HG03280 (cell line): ENCODE results near the gene TMEM175.

Source experiments
- ATAC-seq: cut with Tn5 transposase; IDR thresholded peaks from one replicate; pipeline ENCODE4 v1.9.1; 2021; ENCODE audit warnings: mild to moderate bottlenecking, moderate library complexity; ENCODE audit not compliant: unreplicated experiment

Gene TMEM175

DNA sequence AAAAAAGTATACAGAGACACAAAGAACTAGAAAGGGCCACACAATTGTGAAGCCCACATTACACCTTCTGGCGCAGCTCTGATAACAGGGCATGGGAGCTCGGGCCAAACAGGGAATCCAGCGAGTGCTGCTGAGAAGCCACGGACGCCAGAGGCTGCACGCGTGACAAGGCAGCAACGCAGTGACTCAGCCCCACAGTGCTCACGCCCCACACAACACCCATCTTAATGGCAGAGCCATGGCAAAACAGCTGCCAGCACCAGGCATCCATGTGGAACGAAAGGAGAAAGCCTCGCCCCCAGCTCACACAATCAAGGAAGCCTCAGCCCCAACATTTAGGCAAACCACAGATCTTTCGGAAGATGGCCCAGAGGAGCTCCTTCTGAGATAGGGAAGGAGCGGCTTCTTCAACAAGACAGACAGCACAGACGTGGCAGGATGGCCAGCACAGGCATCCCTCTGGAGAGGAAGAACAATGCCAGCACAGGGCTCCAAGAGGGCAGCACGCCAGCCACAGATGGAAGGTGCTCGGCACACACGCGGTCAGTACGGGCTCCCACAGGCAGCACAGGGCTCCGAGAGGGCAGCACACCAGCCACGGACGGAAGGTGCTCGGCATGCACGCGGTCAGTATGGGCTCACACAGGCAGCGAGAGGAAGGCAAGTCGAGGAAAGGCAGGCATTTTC is 33.2 kb upstream of the TMEM175 start:
- no peak for ATAC-seq

DNA sequence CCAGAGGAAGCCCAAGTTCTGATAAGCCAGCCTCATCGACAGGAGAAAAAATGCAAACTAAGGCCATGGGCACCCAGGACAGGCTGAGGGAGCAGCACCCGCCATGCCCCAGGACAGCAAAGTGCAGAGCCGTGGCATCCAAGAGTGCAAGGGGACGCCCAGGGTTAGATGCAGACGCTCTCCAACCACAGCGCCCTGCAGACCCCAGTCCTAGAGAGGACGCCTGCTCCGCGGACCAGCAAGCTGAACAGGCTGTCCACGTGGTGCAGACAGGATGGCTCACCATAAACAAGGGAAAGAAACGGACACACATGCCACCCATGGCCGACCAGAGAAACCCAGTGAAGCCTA is 32.7 kb upstream of the TMEM175 start:
- no peak for ATAC-seq

DNA sequence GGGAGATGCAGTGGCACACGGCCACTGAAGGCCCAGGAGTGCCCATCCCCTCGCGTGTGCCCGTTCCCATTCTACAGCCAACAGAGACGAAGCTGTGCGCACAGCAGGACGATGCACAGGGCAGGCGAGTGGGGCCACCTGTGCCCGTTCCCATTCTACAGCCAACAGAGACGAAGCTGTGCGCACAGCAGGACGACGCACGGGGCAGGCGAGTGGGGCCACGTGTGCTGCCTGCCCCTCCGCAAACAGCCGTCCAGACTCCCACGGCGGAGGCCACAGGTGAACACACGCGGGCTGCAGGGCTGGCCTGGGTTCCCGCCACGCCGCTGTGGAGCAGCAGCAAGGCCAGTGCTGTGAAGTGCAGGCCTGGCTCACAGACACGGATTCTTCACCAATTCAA is 32.2 kb upstream of the TMEM175 start:
- no peak for ATAC-seq

DNA sequence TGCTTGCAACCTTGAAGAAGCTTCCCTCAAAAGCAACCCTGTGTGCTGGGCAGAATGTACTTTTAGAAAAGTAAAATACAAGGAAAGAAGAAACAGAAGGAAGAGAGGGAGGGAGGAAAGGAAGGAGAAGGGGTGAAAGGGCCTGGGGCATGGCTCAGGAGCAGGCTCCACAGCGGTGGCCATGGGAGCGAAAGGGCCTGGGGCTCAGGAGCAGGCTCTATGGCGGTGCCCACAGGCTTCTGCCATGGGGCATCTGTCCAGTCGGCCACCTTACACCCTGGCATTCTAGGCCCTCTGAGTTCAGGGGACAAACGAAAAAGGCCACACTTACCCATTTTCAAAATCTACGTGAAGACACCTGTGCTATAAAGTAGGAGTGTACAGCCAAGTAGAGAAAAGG is 31.5 kb upstream of the TMEM175 start:
- ATAC-seq: no peak

DNA sequence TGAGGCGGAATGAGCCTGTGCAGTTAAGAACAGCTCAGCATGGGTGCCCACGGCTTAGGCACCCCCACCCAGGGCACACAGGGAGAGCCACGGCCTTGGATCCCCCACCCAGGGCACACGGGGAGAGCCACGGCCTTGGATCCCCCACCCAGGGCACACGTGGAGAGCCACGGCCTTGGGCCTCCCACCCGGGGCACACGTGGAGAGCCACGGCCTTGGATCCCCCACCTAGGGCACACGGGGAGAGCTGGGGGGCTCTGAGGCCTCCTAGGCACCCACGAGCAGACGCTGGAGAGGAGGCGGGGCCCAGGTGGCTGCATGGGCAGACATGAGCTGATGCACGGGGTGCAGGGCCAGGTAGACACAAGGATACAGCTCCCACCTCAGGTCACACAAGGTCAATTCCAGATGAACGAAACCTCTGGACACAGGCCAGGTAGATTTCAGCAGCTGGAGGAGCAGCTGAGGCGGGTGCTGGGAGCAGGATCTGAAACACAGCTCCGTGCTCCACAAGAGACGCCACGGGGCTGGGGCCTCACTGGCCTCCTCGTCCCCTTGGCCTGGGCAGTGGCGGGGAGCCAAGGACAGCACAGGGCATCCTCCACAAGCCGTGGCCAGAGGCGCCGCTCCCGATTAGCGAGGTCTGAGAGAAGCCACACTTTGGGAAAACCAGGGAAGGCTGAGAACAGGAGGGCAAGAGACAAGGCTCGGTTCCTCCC is 30.9 kb upstream of the TMEM175 start:
- no peak for ATAC-seq

DNA sequence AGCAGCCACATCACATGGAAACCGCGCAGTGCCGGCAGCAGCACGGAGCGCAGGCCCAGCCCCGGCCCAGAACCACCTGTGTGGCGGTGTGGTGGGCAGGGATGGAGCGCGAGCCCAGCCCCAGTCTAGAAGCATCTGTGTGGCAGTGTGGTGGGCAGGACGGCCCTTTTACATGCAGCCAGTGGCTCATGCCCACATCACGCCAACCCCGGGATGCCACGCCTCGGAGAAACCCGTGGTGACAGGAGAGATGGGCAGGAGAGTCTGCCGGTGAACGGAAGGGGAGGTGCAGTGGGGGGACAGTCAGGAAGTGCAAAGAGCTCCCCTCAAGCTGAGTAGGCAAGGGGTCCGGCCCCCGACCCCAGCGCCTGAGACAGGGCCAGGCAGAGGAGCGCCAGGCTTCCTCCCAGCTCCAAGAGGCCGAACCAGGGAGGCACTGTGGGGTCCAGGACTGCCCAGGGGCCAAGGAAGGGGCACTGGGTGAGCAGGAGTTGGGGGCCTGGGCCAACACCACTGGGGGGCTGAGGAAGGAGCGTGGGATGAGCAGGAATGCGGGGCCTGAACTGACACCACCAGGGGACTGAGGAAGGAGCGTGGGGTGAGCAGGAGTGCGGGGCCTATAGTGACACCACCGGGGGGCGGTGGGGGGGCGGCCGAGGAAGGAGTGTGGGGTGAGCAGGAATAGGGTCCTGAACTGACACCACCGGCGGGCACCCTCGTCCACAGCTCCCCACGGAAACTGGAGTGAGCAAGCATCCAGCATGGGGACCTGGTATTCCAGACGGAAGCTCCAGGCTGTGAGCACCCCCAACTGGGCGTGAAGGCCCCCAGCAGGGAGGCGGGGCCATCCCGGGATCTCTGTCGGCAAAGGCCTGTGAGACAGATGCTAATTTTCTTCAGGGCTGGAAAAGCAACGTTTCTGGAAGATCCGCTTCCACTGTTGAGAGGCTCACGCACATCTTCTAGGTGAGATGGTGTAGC is 28.9 kb upstream of the TMEM175 start:
- ATAC-seq: no peak

DNA sequence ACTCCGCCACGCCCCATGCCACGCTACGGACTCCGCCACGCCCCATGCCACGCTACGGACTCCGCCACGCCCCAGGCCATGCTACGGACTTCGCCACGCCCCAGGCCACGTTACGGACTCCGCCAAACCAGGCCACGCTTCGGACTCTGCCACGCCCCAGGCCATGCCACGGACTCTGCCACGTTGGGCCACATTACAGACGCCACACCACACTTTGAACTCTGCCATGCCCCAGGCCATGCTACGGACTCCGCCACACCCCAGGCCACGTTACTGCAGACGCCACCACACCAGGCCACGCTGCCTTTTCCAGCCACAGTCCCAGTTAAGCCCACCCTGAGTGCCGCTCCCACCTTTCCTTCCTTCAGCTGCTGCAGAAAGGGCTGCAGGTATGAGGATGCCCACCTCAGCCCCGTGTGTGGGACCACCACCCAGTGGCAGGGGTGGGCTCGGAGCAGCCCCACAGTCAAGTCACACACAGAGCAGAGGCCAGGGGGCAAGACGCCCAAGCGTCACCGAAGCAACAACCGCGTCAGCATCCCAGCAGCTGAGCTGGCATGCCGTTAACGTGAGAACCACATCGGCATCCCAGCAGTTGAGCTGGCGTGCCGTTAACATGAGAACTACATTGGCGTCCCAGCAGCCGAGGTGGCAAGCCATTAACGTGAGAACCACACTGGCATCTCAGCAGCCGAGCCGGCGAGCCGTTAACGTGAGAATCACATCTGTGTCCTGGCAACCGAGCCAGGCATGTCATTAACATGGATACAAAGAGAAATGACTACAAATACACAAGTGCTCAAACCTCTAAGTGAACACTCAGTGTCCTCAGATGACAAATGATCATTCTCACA is 26.5 kb upstream of the TMEM175 start:
- ATAC-seq: no peak

DNA sequence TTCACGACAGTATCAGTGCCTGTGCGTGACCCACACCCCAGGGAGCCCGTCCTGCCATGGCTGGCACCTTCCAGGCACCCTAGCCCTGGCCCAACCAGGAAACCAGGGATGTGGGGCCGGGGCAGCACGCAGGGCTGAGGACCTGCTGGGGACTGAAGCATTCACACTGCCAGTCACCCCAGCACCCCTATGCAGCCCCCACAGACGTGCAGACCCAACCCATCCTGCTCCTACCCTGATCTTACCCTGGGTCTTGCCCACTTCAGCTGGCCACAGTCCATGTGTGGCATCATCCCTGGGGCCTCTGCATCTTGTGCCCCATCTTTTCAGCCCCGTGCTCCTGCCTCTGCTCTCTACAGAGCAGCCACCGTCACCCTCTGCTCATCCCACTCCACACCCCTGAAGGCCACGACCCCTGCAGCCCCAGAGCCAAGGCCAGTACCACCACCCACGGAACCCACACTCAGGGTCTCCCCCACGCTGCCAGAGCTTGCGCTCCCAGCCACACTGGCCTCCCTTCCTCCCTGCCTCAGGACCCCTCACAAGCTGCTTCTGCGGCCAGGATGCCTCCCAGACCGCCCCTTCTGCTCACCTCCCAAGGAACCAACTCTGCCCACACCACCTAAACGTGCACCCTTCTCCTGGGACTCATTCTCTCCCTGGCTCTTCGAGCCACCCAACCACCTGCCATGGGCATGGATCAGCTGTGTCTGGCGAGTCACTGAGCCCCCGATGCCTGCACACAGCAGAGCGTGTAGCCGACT is 25.7 kb upstream of the TMEM175 start:
- ATAC-seq: no peak

DNA sequence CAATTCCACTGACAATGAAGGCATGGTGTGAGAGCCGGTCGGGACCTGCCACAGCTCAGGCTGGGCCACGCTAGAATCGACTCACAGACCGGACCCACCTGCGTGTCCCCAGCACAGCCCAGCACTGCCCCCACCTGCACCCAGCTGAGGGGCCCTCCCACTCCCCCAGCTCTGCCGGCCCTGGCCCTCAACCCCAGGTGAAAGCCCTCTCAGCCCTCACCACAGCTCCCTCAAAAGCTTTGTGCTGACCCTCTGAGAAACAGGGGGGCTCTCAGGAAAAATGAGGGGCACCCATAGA is 25.2 kb upstream of the TMEM175 start:
- ATAC-seq: no peak

DNA sequence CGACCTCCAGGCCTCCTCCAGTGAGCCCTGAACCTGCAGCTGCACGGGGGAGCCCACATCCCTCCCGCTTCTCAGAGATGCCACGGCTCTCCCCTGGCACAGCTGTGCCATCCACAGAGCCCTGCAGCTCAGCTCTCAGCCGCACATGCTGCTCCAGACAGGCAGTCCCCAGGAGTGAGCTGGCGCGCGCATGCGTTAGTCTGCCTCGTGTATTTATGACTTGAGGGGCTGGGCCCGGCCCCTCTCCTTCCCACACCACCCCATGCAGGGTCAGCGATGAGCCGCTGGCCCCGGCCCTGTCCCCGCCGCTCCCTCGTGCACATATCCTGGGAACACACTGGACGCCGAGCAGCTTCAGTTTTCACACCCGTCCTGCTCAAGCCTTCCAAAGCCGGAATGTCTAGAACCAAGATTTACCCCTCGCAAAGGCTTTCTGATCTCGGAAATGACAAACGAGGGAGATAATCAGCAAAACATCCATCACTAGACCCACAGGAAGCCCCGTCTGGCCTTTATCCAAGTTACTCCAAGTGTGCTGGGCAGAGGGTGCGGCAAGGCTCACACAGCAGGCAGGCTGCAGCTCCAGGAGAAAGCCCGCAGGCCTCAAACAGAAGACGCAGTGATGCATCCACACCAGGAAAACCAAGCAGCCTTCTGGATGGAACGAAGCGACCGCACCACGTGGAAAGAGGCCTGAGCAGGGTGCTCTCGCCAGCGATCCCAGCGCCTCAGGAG is 24.4 kb upstream of the TMEM175 start:
- no peak for ATAC-seq

DNA sequence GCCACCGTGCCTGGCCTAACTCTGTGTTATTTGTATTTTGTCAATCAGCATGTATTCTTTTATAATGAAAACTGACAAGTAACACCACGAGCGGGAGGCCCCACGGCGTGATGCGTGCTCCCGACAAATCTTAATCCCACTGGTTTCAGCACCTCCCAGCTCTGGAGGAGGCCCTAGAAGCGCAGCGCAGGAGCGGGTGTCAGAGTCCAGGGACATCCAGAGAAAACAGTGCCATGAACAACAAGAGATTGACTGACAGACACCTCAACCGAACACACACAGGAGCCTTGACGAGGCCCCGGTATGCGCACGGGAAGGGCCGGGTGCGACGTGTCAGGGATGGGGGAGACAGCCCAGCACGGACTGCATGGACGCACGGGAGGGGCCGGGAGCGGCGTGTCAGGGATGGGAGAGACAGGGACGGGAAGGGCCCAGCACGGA is 23.1 kb upstream of the TMEM175 start:
- no peak for ATAC-seq

DNA sequence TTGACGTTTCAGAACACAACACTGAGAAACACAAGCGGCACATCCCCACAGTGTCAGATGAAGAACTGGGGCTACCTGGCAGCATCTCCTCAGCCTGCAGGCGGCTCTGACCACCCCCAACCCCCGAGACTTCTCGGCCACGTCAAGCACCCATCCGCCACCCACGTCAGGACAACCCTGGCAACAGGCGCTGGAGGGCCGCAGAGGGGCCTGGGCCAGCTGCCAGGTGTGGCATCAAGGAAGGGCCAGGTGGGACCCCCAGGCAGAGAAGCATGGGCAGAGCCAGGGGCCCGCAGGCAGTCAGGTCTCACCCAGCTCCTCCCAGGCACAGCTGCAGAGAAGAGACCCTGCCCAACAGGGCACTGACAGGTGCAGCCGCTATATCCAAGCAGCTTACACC is 22.4 kb upstream of the TMEM175 start:
- ATAC-seq: no peak

DNA sequence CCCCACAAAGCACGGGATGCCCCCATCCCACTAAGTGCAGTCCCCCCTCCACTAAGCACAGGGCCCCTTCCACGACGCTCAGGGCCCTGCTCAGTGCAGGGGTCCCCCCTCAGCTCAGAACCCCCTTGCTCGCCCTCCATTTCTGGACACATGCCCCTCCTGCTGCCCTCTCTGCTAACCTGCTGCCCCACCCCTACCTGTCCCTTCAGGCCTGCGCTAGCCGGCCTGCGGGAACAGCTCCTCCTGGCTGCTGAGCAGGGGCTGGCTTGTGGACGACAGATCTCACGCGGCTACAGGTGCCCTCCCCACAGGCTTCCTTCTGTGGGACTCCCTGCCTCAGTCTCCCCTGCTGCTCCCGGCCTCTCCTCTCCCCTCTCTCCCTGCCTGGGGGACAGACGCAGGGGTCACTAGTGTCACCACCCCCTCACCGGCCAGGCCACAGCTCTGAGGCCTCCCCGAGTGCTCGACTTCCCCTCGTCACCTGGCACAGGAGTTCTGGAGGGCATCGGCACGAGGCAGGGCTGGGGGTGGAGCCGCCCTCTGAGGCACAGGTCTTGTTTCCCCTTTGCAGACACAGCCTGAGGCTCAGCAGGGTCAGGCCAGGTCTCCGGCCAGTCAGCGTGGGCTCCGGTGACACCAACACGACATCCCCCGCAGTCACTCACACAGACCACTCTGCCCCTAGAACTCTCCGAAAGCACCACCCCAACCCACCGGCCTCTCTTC is 21.7 kb upstream of the TMEM175 start:
- no peak for ATAC-seq

DNA sequence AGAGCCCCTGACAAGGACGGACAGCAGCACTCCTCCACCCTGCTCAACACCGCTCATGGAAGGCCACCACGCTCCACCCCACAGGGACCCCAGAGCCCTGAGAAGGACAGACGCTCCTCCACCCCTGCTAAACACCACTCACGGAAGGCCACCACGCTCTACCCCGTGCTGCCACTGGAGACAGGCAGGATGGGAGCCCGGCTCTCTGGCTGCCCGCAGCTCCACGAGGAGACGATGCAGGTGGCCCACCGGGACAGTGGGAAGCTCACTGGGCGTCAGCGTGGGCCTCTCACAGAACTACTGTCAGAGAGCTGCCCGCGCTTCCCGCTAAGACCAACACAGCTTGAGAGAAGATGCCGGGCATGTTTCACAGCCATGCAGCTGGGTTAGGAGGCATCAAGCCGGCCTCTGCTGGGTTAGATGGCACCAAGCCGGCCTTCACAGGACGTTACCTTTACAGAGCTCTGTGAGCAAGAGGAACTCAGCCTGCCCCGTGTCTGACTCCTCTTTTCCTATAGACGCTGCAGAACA is 21.0 kb upstream of the TMEM175 start:
- no peak for ATAC-seq

DNA sequence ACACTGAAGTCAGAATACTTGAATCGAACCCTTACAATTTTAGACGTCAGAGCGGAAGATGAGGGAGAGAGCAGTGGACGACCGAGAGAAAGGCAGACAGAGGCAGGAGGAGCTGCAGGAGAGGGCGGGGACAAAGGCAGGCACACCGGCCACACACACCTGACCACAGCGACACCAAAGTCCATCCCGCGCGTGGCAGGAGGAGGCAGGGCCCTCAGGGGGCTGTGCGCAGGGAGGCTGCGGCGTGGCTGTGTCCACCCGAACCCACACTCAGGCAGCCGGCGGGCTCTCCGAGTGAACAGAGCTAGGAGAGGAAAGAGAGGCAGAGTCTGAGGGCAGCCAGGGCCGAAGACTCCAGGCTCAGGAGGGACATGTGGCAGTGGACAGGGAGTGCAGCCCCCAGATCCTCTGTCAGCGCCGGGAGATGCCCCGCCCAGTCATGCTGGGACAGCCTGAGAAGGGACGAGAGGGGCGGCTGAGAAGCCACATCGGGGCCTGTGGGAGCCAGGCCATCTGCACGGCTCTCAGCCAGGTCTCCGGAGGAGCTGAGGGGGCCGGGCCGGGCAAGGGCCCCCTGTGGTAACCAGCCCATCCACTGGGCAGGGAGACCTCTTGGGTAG is 20.3 kb upstream of the TMEM175 start:
- ATAC-seq: no peak

DNA sequence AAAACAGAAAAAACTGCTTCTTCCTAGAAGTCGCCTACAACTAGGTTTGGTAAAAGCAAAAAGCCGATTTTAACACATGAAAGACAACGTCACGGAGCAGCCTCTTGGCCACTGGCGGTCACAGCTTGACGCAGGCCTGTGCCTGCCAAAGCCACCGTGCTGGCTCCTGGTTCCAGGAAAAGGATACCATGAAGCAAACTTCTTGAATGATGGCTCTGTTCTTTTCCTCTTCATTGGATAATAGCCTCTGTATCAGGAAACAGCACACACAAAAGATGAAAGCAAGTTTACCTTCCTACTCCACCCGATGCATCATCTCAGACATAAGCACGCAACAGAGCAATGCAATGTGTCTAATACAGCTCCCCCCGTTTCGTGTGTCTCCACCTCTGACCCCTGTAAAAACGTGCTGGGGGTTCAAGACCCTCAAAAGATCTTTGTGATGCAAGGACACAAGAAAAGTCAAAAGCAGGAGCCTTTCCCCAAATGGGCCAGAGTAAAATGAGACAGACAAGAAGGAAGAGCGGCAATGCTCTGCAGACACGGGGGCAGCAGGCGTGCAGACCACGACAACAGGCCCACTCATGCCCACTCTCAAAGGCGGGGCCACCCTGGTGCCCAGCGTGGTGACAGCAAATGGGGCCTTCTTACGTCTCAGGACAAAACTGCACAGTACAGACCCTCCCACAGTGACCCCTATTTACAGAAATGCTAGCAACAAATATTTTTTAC is 19.5 kb upstream of the TMEM175 start:
- no peak for ATAC-seq

DNA sequence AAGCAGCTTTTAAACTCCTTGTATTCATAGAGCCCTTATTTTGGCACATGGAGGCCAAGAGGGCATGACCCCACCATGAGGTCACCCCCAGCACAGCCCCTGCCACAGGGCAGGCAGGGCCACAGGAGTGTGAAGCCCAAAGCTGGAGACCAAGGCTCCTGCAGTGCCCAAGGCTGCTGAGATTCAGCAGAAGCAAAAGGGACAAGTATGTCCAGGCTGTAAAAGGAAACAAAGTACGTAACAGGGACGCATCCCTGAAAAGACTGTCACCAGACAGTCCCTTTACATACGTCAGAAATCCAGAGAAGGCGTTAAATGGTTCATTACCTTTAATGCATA is 19.0 kb upstream of the TMEM175 start:
- ATAC-seq: no peak

DNA sequence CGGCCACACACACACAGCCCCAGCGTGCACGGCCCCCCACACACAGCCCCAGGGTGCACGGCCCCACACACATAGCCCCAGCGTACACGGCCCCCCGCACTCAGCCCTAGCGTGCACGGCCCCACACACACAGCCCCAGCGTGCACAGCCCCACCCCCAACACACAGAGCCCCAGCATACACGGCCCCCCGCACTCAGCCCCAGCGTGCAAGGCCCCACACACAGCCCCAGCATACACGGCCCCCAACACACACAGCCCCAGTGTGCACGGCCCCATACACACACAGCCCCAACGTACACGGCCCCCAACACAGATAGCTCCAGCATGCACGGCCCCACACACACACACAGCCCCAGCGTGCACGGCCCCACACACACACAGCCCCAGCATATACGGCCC is 17.7 kb upstream of the TMEM175 start:
- no peak for ATAC-seq
